AG08395 (cell line): Measurements from ENCODE around the gene MYLK4.

Experiments
- DNase-seq: peaks from one replicate; pipeline ENCODE4 v3.0.0; 2012; ENCODE audit warnings: mixed read lengths, low spot score

MYLK4 gene

DNA sequence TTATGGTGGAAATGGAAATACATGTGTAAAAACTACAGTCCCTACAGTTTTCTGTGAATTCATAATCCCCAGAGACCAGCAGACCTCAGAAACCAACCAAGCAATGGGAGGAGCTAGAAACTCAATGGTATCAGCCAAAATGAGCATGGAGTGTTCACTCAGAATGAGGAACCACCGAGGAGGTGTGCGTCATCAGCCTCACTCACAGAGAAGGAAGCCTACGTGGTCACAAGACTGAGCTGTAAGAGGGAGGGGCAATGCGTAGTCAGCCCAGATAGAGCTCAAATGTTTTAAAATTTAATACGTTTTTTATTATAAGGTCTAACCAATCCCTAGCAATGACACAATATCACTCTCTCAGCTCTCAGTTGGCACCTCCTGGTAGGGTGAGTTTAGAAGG is 17.4 kb downstream of the MYLK4 start:
- no peak for DNase-seq

DNA sequence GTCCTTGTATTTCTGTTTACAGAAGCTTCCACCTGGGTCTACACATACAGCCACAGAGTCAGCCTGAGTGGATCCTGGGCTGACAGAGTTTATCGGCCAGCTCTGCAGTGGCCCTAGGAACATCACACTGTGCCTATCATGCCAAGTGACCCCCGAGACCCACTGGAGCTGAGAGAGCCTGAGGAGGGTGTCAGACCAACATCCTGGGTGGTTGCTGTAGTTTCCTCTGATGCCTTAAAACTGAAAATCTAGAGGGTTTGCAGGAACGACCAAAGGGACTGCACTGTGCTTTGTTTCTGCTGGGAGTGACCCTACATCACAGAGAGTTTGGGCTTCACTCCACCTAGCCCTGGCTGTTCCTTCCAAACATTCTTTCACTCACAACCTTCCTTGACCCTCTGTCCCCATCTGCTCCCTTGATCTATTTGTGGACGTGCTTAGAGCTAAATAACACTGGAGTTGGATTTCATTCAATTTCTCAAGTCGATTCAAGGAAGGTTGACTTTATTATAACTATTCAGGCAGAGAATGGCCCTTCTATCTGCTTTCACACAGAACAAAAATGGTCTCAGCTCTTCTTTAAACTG is 18.1 kb downstream of the MYLK4 start:
- DNase-seq: no peak

DNA sequence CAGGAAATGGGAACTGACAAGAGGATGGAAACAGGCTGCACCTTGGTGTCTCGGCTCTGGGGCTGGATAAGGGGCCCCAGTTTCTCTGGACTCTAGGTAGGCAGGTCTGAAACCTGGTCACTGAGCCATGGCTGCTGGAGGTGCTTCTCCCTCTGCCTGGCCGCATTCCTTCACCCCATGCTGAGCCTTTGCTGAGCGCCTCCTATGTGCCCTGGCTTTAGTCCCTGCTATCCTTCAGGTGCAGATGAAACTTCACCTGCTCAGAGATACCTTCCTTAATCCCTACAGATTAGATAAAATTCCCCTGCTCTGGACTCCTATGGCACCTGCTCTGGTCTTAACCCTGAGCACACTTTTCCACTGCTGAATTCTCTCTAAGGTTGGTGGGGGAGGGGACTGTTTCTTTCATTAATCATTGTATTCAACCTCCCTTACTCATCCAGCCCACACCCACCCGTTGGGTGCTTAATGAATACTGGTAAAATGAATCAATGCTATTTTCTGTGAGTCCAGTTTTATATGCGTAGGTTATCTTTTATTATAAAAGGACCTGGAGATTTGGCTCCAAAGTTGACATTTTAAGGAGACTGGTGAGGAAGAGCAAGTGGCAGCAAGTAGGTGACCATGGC is 19.3 kb downstream of the MYLK4 start:
- no peak for DNase-seq

DNA sequence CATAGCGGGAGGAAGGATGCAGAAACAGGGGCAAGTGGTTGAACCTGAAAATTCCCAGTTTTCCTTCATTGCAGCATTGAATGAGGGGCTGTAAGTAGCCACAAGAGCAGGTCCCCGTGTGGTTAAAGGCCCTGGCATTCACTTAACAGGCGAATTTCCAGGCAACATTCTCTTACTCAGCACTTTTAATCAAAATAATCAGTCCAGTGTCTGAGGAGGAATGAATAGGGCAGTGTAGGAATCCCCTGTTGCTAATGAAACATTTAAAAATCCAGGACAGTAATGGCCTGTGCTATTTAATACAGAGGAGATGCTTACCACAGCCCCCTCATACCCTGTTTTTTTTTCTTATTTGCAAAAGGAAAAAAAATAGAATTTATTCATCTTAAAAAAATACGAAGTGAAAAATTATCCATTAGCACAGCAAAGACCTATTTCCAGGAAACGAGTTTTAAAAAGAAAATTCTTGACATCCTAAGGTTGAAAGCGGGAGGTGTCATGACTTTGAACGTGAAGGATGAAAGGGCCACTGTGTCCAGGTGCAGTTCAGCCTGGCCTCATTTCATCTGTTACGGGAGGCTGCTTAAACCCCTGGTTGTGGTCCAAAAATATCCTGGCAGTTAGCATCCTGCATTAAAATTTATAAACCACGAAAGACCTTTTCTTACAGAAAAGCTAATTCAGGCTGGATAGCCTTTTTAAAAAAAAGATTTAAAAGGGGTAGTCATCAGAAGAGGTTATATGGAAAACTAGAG is 20.2 kb downstream of the MYLK4 start:
- DNase-seq: no peak

DNA sequence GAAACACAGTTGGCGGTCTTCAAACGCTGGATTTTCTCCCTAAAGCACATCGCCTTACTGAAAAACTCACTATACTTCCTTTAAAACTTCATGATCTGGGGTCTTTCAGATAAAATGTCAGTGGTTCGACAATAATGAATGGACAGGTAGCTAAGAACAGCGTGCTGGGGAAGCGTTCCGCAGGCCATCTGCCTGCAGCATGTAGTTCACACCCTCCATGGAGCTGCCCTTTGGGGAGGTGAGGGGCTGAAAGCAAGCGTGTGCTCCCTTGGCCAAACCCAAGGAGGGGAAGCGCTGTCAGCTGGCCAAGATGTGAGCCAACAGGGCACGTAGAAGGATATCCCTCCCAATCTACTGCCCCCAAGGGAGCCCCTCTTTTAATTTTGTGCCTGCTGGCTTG is 20.8 kb downstream of the MYLK4 start:
- DNase-seq: no peak

DNA sequence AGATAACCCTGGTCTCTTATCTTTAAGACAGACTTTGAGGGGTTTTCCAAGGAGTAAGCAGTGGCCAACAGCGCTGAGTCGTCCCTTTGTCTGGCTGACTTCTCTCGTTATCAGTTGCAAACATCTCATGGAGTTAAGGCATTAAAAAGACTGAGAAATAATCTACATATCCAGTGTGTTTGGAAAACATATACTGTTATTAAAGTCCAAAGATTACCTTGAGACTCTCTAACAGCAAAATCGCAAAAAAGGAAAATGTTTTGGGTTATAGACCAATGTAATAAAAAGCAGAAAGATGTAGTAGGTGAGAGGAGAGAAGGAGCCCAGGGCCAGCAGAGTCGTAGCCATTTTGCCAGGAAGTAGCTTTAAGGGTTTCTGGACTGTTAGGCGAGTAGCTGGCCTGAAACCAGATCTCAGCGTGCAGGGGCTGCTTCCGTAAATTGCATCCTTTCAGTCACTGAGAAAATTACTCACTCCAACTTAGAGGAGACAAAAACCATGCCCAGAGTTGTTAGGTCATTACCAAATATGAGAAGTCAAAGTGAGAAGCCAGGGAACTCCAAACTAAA is 24.6 kb downstream of the MYLK4 start:
- DNase-seq: peak; percentile 7

DNA sequence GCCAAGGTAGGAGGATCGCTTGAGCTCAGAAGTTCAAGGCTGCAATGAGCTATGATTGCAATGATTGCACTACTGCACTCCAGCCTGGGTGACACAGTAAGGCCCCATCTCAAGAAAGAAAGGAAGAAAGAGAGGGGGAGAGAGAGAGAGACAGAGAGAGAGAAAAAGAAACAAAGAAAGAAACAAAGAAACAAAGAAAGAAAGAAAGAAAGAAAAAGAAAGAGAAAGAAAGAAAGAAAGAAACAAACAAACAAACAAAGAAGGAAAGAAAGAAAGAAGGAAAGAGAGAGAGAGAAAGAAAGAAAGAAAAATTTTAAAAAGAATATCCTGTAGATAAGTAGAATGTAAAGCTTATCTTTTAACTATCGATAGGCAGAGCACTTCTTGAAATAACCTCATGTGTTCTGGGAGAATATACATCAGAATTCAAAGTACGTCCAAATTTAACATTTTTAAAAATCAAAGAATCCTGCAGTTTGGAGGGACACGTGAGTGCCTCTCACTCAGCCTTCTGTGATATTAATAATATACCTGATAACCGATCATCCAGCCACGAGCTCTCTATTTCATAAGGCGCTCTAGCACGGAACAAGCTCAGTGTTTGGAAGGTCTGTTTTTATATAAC is 25.2 kb downstream of the MYLK4 start:
- no peak for DNase-seq

DNA sequence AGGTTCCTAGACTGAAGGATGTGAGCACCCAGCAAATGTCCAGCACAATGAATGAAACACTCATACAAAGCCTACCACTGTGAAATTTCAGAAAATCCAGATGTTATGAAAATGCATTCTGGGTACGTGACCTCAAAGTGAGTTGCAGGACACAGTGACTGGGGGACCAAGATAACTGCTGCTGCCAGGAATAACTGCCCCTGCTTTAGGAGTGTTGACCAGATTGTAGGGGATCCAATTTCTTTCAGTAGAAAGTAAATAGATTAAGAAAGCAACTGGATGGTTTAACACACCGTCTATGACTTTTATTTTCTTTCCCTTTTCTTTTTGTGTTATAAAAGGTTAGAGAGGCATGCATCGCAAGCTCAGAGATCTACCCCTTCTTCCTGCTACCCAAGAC is 29.5 kb downstream of the MYLK4 start:
- DNase-seq: no peak

DNA sequence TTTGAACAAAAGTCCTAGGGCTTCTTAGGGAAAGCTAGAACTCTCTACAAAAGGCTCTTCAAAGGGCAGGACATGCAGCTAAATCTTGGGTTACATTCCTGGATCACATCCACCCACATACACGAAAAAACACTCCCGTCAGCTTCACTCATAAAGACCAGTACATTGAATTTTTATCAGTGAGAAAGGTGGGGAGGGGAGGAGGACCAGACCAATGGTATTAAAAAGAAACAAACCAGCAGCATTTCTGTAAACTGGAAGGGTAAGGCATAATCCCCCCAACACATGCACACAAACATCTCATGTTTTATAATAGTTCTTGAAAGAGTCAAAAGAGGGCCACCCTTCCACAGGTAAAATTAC is 31.6 kb downstream of the MYLK4 start:
- DNase-seq: no peak

DNA sequence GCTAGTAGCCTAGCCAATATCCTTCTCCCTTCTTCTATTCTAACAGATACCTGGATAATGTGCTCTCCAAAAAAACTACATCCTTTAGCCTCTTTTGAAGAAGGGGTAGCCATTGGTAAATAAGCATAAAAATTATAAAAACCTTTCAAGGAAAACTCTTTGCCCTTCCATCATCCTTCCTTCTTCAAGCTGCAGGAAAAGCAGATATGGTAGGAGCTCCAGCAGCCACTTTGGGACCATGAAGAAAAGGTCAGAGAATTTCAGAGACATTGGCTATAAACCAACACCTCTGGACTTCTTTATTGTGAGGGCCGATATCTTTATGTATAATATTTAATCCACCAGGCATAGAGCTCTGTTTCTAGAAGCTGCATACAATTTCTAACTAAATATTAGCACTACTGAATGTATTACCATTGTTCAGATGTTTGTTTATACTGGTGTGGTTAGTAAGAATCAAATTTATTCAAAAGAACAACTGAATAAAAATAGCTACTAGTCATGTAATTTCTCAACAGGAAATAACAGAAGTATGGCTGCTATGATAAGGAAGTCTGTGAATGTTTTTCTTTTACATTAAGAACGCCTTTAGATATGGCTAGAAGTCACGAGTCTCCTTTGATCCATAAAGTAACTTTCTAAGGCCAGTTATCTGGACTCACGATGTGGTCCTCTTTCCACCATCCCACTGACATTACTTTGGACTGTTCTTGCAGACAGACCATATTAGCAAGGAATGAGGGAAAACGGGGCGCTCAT is 32.2 kb downstream of the MYLK4 start:
- DNase-seq: no peak

DNA sequence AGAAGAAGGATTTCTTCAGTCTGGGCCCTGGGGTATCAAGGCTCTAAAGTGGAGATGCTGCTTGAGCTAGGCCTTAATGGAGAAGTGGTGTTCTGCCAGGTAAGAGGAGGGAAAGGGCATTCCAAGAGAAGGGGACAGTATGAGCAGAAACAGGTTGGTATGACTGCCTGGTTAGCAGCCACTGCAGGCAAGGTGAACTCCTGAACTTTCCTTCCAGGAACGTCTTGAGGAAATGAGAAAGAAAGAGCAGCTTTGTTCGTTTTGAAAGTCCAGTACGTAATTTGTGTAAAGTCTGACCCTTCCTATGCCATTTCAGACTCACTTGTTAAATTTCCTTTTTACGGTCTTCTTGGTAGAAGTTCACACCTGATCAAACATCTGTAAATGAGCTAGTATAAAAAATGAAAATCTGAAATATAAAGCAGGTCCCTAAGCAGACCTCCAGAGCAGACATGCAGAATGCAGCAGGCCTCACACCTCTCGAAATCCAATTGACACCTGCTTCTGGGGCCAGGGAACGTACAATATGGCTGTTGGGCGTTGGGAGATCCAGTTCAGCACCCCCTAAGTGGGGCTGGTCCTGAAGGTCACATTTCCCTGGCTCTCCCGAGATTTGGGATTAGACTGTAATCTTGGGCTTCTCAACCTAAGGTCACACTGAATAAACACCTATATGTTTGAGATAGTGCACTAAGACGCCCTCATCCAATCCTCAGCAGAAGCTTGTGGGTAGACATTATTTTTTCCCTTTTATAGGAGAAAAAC is 33.6 kb downstream of the MYLK4 start:
- DNase-seq: no peak

DNA sequence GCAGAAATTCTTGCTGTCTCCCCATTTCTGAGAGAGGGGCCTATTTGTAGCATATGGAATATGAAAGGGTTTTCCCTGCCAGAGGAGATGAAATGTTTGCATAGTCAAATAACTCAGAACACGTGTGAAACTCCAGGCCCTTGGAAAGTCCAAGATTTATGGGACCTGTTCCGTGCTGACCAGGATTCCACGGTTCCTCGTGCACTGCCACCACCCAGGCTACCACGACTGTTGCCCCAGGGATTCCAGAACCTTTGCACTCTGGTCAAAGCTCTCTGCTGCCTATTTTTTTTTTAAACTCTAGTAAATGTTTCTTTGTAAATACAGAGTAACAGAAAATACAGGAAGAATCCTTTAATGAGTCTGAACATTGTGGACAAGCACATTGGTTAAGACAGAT is 35.0 kb downstream of the MYLK4 start:
- DNase-seq: no peak

DNA sequence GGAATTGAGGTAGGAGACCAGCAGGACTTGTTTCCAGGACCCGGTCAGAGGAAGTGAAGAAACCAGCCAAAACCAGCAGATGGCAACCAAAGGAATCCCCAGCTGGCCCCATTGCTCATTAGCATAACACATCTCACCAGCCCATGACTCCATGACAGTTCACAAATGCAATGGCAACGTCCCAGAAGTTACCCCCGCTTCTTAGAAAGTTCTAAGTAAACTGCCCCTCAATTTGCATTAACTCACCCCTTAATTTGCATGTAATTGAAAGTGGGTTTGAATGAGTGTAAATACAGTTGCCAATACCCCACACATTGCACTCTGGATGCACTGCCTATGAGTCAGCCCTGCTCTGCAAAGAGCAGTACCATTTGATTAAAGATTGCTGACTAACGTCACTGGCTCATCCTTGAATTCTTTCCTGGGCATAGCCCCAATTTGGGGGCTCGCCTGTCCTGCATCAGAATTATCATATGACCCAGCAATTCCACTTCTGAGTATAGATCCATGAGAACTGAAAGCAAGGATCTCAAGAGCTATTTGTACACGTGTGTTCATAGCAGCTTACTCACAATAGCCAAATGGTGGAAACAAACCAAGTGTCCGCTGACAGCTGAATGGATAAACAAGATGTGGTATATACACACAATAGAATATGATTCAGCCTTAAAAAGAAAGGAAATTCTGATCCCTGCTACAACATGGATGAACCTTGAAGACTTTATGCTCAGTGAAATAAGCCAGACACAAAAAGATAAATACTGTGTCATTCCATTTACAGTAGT is 36.4 kb downstream of the MYLK4 start:
- peak; percentile 76 for DNase-seq

DNA sequence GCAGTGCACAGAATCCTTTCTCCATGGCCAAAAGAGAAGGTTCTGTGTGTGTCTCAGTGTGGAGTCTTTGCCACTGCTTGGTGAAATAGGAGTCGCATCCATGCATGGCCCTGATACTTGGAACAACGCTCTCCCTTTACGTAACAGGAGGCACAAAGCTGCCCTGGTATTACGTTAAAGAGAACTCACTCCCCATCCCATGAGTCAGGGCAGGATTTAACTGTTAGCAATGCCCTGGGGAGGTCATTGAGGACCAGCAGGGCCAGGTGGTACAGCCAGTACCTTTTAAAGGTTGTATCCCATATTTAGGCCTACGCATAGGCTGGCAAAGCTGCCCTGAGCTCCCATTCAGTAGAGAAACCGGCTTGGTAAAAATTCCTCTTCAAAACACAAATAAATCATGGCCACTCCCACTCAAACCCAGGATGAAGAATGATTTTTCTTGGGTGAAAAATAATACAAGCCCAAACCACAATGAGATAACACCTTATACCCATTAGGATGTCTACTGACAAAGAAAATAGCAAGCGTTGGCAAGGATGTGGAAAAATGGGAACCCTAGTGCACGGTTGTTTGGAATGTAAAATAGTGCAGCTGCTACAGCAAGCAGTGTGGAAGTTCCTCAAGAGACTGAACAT is 37.1 kb downstream of the MYLK4 start:
- DNase-seq: no peak

DNA sequence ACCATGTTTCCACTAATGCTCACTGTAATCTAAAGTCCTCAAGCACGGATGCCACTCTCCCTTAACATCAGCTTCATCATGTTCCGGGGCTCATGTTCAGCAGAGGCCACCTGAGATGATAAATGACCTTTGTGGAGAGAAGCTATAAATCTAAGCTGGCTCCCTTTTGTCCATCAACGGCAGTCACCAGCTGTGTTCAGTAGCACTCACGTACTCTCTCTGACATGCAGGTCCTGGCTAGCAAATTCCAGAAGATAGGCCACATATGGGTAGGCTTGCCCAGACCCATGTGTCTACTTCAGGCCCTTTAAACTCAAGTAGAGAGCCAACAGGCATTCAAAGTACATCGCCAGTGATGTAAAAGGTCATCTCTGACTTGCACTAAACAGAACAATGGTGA is 38.6 kb downstream of the MYLK4 start:
- no peak for DNase-seq

DNA sequence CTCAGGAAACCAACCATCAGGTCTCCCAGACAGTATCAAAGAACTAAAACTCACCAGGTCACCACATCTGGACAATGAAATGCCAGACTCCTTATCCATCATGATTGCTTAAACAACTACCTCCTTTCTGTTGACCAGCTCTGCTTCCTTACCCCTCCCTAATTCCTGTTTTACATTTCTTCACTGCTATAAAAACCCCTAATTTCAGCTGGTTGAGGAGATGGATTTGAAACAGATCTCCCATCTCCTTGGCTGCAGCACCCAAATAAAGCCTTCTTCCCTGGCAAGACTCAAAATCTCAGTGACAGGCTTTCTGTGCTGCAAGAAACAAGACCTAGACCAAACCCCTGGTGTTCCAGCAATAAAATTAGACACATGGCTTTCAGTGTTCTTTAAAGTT is 40.3 kb downstream of the MYLK4 start:
- no peak for DNase-seq

DNA sequence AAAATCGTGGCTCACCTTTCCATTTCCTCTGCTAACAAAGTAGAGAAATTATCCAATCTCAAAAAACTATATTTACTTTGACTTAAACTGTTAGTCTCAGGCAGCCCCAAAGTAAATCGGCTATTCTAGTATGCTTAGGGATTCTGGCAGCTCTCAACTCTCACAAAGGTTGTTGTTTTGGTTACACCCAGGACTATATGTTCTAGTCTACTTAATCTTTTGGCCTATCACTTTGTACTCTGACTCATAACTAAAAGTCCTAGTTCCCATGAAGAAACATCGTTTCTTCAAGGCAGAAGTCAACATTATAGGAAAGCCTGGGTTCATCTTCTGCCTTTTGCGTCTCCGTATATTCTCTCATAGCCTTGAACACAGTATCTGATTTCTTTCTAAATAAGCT is 42.3 kb downstream of the MYLK4 start:
- no peak for DNase-seq

DNA sequence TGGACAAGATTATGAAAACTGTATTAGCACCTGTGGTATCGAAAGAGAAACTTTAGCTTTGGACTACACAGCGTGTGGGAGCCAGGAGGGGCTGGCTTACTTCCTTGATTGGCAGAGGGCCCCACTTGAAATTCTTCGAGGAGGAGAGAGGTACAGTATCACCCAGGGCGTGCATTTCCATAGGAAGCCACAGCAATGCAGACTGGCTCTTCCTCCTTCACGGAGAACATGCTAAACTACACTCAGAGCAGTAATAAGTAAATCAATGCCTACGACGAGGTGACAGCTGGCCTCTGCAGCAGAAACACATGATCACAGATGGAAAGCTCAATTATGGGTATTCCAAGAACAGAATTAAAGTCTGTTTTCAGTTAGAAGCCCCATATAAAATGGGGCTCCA is 44.2 kb downstream of the MYLK4 start:
- DNase-seq: no peak

DNA sequence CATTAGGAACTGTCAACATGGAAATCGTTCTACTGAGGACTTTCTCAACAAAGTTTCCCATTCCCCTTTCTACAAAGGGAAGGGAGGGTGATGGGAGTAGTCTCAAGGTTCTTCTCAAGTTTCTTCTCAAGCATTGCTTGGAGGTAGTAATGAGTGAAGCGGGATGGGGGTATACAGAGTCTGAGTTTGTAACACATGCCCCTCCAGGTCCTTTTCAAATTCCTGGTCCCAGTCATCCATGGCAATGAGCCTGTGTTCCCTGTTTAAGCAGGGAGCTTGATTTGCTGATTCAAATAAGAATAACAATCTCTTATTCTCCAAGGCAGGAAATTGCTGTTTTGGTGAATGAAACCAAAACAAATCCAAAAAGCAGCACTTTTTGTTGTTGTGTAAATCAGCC is 45.5 kb downstream of the MYLK4 start:
- no peak for DNase-seq

DNA sequence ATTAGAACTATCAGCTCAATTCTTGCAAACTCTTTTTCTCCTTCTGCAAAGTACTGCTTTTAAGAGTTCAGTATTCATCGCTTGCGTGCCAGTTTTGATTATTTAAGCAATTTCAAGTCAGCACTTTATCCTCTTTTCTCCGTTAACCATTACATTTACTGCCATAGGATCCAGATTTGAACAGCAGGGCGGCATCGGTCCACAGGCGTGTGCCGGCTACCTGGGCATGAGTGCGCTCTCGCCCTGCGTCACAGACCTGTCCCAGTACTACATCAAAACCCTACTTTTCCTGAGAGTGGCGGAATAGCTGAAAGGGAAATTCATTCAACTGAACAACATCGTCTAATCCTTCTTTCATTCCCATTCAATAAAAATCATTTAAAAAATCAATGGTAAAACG is 53.4 kb downstream of the MYLK4 start:
- no peak for DNase-seq
